HEK293 (cell line): ENCODE data around the gene SLC52A3.

Experiments
- CTCF ChIA-PET: fragments of 350-600 bp; formaldehyde crosslinking; extraction: SDS; loops from one replicate; lab custom pipeline; 2021; ENCODE audit warnings: antibody characterized with exemption; lab: Yijun Ruan, JAX
- POLR2A ChIA-PET: fragments of 300-600 bp; formaldehyde crosslinking; extraction: SDS; loops from one replicate; lab custom pipeline; 2020; ENCODE audit warnings: antibody characterized with exemption, inconsistent platforms; lab: Yijun Ruan, JAX
- H3K27ac ChIP-seq: fragments of 200-500 bp; sonication (Bioruptor generic); 2 replicates; pipeline ENCODE4 v1.5.1; 2014; ENCODE audit warnings: low read depth, low read length, control low read depth, inconsistent platforms; ENCODE audit errors: extremely low read depth
- H3K36me3 ChIP-seq, 2 experiments: fragments of 200-500 bp in 1 of 2; sonication (Bioruptor generic) in 1 of 2; 1 replicate in 1 of 2; 2 replicates in 1 of 2; pipeline ENCODE4 v1.5.1; 2014 to 2017; ENCODE audit warnings: inconsistent platforms in 2 of 2, low read length in 2 of 2; ENCODE audit not compliant: control insufficient read depth in 2 of 2, insufficient read depth in 1 of 2
- H3K4me1 ChIP-seq: fragments of 200-500 bp; sonication (Bioruptor generic); 2 replicates; pipeline ENCODE4 v1.5.1; 2014; ENCODE audit warnings: mild to moderate bottlenecking, low read length, inconsistent platforms; ENCODE audit not compliant: control insufficient read depth, insufficient read depth
- H3K4me3 ChIP-seq: 2 replicates; pipeline ENCODE4 v1.5.1; 2011; ENCODE audit warnings: low read depth, mild to moderate bottlenecking, control low read depth, low read length, moderate library complexity
- H3K9me3 ChIP-seq: fragments of 200-500 bp; sonication (Bioruptor generic); 2 replicates; pipeline ENCODE4 v1.5.1; 2014; ENCODE audit warnings: low read depth, low read length, inconsistent platforms; ENCODE audit not compliant: control insufficient read depth, insufficient read depth
- GLI4 ChIP-seq: fragments of 450-650 bp; formaldehyde crosslinking; IDR thresholded peaks from 2 replicates; pipeline ENCODE4 v1.5.1; 2016; ENCODE audit warnings: missing biosample characterization, missing genetic modification characterization
- GLIS2 ChIP-seq: fragments of 450-650 bp; formaldehyde crosslinking; IDR thresholded peaks from 2 replicates; pipeline ENCODE4 v1.5.1; 2016; ENCODE audit warnings: missing biosample characterization, missing genetic modification characterization
- HOXA7 ChIP-seq: sonication (generic); formaldehyde crosslinking; IDR thresholded peaks from 2 replicates; pipeline ENCODE4 v1.8.1; 2022; ENCODE audit warnings: missing genetic modification reagents, borderline replicate concordance
- KLF10 ChIP-seq: fragments of 450-650 bp; IDR thresholded peaks from 2 replicates; pipeline ENCODE4 v1.5.1; 2018; ENCODE audit warnings: missing biosample characterization, mild to moderate bottlenecking, missing genetic modification characterization
- MYNN ChIP-seq: fragments of 450-650 bp; formaldehyde crosslinking; IDR thresholded peaks from 2 replicates; pipeline ENCODE4 v1.5.1; 2016; ENCODE audit warnings: missing biosample characterization, missing genetic modification characterization, borderline replicate concordance
- ZFHX2 ChIP-seq: fragments of 450-650 bp; formaldehyde crosslinking; conservative IDR thresholded peaks from 2 replicates; pipeline ENCODE4 v1.5.1; 2016; ENCODE audit warnings: missing biosample characterization, missing genetic modification characterization
- ZFP37 ChIP-seq: fragments of 450-650 bp; formaldehyde crosslinking; IDR thresholded peaks from 2 replicates; pipeline ENCODE4 v1.5.1; 2016; ENCODE audit warnings: missing biosample characterization, missing genetic modification characterization
- ZNF121 ChIP-seq: fragments of 450-650 bp; formaldehyde crosslinking; IDR thresholded peaks from 2 replicates; pipeline ENCODE4 v1.5.1; 2016; ENCODE audit warnings: missing biosample characterization, missing genetic modification characterization
- ZNF132 ChIP-seq: fragments of 450-650 bp; formaldehyde crosslinking; IDR thresholded peaks from 2 replicates; pipeline ENCODE4 v1.5.1; 2017; ENCODE audit warnings: missing biosample characterization, missing genetic modification characterization, borderline replicate concordance
- ZNF155 ChIP-seq: fragments of 450-650 bp; formaldehyde crosslinking; IDR thresholded peaks from 2 replicates; pipeline ENCODE4 v1.5.1; 2016; ENCODE audit warnings: missing biosample characterization, missing genetic modification characterization
- ZNF157 ChIP-seq: fragments of 450-650 bp; formaldehyde crosslinking; IDR thresholded peaks from 2 replicates; pipeline ENCODE4 v1.5.1; 2016; ENCODE audit warnings: missing biosample characterization, missing genetic modification characterization
- ZNF366 ChIP-seq: fragments of 450-650 bp; formaldehyde crosslinking; conservative IDR thresholded peaks from 2 replicates; pipeline ENCODE4 v1.5.1; 2016; ENCODE audit warnings: missing biosample characterization, missing genetic modification characterization
- ZNF404 ChIP-seq: fragments of 450-650 bp; formaldehyde crosslinking; IDR thresholded peaks from 2 replicates; pipeline ENCODE4 v1.5.1; 2017; ENCODE audit warnings: missing biosample characterization, missing genetic modification characterization
- ZNF621 ChIP-seq: fragments of 450-650 bp; formaldehyde crosslinking; IDR thresholded peaks from 2 replicates; pipeline ENCODE4 v1.5.1; 2017; ENCODE audit warnings: missing biosample characterization, missing genetic modification characterization
- ZNF626 ChIP-seq: fragments of 450-650 bp; sonication (Bioruptor Pico); formaldehyde crosslinking; IDR thresholded peaks from 2 replicates; pipeline ENCODE4 v1.5.1; 2018; ENCODE audit warnings: missing biosample characterization, missing genetic modification characterization, inconsistent platforms
- ZNF660 ChIP-seq: fragments of 450-650 bp; IDR thresholded peaks from 2 replicates; pipeline ENCODE4 v1.5.1; 2018; ENCODE audit warnings: missing biosample characterization, mild to moderate bottlenecking, missing genetic modification characterization
- ZNF76 ChIP-seq: fragments of 450-650 bp; formaldehyde crosslinking; IDR thresholded peaks from 2 replicates; pipeline ENCODE4; 2016; ENCODE audit warnings: low read depth, missing biosample characterization, missing genetic modification characterization, borderline replicate concordance
- ZSCAN30 ChIP-seq: fragments of 450-650 bp; IDR thresholded peaks from 2 replicates; pipeline ENCODE4 v1.5.1; 2018; ENCODE audit warnings: missing biosample characterization, mild to moderate bottlenecking, missing genetic modification characterization, moderate library complexity
- TF ChIP-seq, protein P1 (sequence below): fragments of 450-650 bp; formaldehyde crosslinking; IDR thresholded peaks from 2 replicates; pipeline ENCODE4 v1.5.0; 2017; ENCODE audit warnings: missing biosample characterization, missing genetic modification characterization, borderline replicate concordance
- TF ChIP-seq, protein P2 (sequence below): sonication (generic); formaldehyde crosslinking; IDR thresholded peaks from 2 replicates; pipeline ENCODE4 v1.8.1; 2022; ENCODE audit warnings: mild to moderate bottlenecking, moderate library complexity, missing genetic modification reagents
- TF ChIP-seq, protein P3 (sequence below): fragments of 450-650 bp; formaldehyde crosslinking; IDR thresholded peaks from 2 replicates; pipeline ENCODE4 v1.5.1; 2016; ENCODE audit warnings: missing biosample characterization, missing genetic modification characterization, borderline replicate concordance
- TF ChIP-seq, protein P4 (sequence below): fragments of 450-650 bp; formaldehyde crosslinking; IDR thresholded peaks from 2 replicates; pipeline ENCODE4 v1.5.1; 2016; ENCODE audit warnings: missing biosample characterization, missing genetic modification characterization

The SLC52A3 gene

DNA sequence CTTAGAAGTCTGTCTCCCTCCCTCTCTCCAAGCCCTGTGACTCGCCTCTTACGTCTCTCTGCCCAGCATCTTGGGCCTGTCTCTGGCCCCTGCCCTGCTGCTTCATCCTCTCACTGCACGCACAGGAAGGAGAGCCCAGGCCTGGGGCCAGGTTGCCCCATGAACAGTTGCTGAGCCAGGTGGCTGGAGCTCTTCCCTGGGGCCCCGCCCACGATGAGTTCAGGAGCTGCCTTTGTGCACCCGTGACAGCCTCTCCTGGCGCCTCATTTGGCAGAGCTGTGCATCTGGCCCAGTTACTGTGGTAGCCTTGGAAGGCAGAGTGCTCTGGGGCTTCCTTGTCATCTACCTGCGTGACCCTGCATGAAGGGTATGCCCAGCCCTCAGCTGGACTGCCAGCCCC, 44.5 kb downstream of the SLC52A3 start:
- H3K9me3 ChIP-seq, result no peaks in the 10 kb centered on the region
- no peak for TF ChIP-seq ZSCAN30 (tag by site-specific recombination)
- H3K27ac ChIP-seq, result no peak overlapping the region
- ChIA-PET POLR2A (no interaction called here), CTCF (interaction anchor here (1.0 to 1.5 kb wide), 3 partner anchors 15 to 78 kb away, joined by 3 to 4 read pairs (median 3); no protein-coding TSS in a partner anchor)
- H3K4me3 ChIP-seq, result no peak overlapping the region
- no peaks in the 10 kb centered on the region for H3K36me3 ChIP-seq
- H3K4me1 ChIP-seq, result no peaks in the 10 kb centered on the region

DNA sequence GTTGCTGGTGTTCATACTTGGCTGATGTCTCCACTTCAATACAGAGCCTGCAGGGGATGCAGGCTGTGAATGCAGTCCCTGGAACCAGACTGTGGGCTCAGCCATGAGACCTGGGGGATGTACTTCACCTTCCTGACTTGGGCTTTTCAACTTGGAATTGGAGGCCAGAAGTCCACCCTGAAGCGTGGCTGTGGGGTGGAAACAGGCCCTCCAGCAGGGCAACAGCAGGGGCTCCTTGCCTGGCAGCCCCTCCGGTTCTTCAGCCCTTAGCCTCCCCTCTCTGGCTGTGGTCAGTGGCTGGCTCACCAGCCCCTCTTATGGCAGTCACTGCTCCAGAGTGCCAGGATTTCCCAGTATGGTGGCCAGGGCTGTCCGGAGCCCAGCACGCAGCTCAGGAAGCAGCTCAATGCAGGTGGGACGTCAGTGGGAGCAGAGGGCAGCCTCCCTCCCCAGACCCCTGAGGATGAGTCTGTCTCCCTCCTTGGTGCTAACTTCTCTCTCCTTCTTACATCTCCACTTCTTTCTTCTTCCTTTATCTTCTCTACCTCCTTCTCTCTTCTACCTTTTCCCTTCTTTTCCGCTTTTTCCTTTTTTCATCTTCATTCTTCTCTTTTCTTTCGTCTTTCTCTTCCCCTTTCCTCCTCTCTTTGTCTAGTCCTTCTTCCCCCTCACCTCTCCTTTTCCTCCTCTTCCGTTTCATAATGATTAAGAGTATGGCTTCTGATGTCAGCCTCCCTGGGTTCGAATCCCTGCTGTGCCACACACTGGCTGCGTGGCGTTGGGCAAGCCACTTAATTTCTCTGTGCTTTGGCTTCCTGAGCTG, 45.3 kb downstream of the SLC52A3 start:
- no peak overlapping the region for H3K4me3 ChIP-seq
- POLR2A ChIA-PET, result no interaction called here
- H3K4me1 ChIP-seq, result no peaks in the 10 kb centered on the region
- TF ChIP-seq ZNF366 (tag by site-specific recombination) (peak; percentile 60), ZNF404 (tag by site-specific recombination) (no peak)
- TF ChIP-seq, all 188 proteins: peak for 1
- Histone ChIP-seq H3K36me3 (no peaks in the 10 kb centered on the region), H3K27ac (no peak overlapping the region), H3K9me3 (no peaks in the 10 kb centered on the region)
- CTCF ChIA-PET, result interaction anchor here (0.5 to 1.5 kb wide), 5 partner anchors 16 to 78 kb away, joined by 3 to 5 read pairs (median 3); no protein-coding TSS in a partner anchor

DNA sequence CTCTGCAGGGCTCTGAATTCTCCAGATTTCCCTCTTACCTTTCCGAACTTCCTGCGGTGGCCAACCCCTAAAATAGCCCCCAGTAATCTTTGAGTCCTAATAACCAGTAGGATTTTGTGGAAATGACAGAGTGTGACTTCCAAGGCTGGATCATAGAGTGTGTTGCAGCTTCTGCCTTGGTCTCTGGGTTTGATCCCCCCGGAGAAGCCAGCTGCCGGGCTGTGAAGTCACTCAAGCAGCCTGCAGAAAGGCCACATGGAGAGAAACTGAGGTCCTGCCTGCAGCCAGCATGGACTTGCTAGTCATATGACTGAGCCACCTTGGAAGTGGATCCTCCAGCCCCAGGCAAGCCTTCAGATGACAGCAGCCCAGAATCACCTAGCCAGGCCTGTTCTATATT, 46.4 kb downstream of the SLC52A3 start:
- ChIA-PET CTCF (interaction anchor here (0.6 to 1.3 kb wide), 2 partner anchors 55 to 124 kb away, joined by 4 to 5 read pairs; no protein-coding TSS in a partner anchor), POLR2A (no interaction called here)
- Histone ChIP-seq H3K27ac (no peak overlapping the region), H3K9me3 (no peaks in the 10 kb centered on the region), H3K4me3 (no peak overlapping the region), H3K4me1 (no peaks in the 10 kb centered on the region), H3K36me3 (no peaks in the 10 kb centered on the region)
- no peak for TF ChIP-seq ZFHX2 (tag by site-specific recombination)
- TF ChIP-seq GLI4, result no peak
- TF ChIP-seq, protein P1, sequence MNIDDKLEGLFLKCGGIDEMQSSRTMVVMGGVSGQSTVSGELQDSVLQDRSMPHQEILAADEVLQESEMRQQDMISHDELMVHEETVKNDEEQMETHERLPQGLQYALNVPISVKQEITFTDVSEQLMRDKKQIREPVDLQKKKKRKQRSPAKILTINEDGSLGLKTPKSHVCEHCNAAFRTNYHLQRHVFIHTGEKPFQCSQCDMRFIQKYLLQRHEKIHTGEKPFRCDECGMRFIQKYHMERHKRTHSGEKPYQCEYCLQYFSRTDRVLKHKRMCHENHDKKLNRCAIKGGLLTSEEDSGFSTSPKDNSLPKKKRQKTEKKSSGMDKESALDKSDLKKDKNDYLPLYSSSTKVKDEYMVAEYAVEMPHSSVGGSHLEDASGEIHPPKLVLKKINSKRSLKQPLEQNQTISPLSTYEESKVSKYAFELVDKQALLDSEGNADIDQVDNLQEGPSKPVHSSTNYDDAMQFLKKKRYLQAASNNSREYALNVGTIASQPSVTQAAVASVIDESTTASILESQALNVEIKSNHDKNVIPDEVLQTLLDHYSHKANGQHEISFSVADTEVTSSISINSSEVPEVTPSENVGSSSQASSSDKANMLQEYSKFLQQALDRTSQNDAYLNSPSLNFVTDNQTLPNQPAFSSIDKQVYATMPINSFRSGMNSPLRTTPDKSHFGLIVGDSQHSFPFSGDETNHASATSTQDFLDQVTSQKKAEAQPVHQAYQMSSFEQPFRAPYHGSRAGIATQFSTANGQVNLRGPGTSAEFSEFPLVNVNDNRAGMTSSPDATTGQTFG (tag by site-specific recombination), result no peak
- TF ChIP-seq ZNF132, result no peak
- TF ChIP-seq ZNF155, result no peak
- TF ChIP-seq GLIS2 (tag by site-specific recombination), result no peak
- TF ChIP-seq MYNN (tag by site-specific recombination), result no peak
- TF ChIP-seq, protein P2, sequence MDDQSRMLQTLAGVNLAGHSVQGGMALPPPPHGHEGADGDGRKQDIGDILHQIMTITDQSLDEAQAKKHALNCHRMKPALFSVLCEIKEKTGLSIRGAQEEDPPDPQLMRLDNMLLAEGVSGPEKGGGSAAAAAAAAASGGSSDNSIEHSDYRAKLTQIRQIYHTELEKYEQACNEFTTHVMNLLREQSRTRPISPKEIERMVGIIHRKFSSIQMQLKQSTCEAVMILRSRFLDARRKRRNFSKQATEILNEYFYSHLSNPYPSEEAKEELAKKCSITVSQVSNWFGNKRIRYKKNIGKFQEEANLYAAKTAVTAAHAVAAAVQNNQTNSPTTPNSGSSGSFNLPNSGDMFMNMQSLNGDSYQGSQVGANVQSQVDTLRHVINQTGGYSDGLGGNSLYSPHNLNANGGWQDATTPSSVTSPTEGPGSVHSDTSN (CRISPR knock-in tag), result no peak
- no peak for TF ChIP-seq ZFP37 (tag by site-specific recombination)
- TF ChIP-seq HOXA7, result no peak
- TF ChIP-seq ZNF76 (tag by site-specific recombination), result no peak
- TF ChIP-seq, protein P3, sequence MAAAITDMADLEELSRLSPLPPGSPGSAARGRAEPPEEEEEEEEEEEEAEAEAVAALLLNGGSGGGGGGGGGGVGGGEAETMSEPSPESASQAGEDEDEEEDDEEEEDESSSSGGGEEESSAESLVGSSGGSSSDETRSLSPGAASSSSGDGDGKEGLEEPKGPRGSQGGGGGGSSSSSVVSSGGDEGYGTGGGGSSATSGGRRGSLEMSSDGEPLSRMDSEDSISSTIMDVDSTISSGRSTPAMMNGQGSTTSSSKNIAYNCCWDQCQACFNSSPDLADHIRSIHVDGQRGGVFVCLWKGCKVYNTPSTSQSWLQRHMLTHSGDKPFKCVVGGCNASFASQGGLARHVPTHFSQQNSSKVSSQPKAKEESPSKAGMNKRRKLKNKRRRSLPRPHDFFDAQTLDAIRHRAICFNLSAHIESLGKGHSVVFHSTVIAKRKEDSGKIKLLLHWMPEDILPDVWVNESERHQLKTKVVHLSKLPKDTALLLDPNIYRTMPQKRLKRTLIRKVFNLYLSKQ, result no peak
- no peak for TF ChIP-seq ZNF157 (tag by site-specific recombination)
- no peak for TF ChIP-seq KLF10 (tag by site-specific recombination)
- no peak for TF ChIP-seq ZNF121 (tag by site-specific recombination)
- no peak for TF ChIP-seq ZNF626 (tag by site-specific recombination)
- TF ChIP-seq, protein P4, sequence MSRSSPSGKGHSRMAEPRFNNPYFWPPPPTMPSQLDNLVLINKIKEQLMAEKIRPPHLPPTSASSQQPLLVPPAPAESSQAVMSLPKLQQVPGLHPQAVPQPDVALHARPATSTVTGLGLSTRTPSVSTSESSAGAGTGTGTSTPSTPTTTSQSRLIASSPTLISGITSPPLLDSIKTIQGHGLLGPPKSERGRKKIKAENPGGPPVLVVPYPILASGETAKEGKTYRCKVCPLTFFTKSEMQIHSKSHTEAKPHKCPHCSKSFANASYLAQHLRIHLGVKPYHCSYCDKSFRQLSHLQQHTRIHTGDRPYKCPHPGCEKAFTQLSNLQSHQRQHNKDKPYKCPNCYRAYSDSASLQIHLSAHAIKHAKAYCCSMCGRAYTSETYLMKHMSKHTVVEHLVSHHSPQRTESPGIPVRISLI (tag by site-specific recombination), result no peak
- no peak for TF ChIP-seq ZNF660 (tag by site-specific recombination)
- no peak for TF ChIP-seq ZNF621 (tag by site-specific recombination)
